ENCODE data around the gene ACACA. TPM values are rescaled to one million over a fixed set of nuclear protein-coding genes. Genes with fewer than 3 reads are reported as not detected.

Gene ACACA
- total RNA-seq, 1 donor from 2014 or later = 101 TPM

- Mint-ChIP-seq H3K27ac (no peak overlapping the region), H3K4me3 (no peak overlapping the region), H3K36me3 (peaks cover 11% of the 10 kb centered on the region), H3K27me3 (no peaks in the 10 kb centered on the region), H3K9me3 (no peaks in the 10 kb centered on the region), H3K4me1 (ENCODE audit: unreplicated experiment) (no peaks in the 10 kb centered on the region)
- TF ChIP-seq CTCF (conservative IDR thresholded peaks at IDR 0.05) = no peak
- no peak for DNase-seq (ENCODE audit: extremely low spot score, unreplicated experiment)
Observed at GRCh38 chr17:37197336-37197735, 209.3 kb downstream of the ACACA start.

- H3K9me3 Mint-ChIP-seq = no peaks in the 10 kb centered on the region
- H3K27ac Mint-ChIP-seq = no peak overlapping the region
- no peaks in the 10 kb centered on the region for H3K4me1 Mint-ChIP-seq (ENCODE audit: unreplicated experiment)
- peaks cover 22% of the 10 kb centered on the region for H3K36me3 Mint-ChIP-seq
- H3K4me3 Mint-ChIP-seq = no peak overlapping the region
- no peak for DNase-seq (ENCODE audit: extremely low spot score, unreplicated experiment)
- H3K27me3 Mint-ChIP-seq = no peaks in the 10 kb centered on the region
- no peak for TF ChIP-seq CTCF (conservative IDR thresholded peaks at IDR 0.05)
Observed at GRCh38 chr17:37194208-37194607, 212.4 kb downstream of the ACACA start.

- Mint-ChIP-seq H3K9me3 (no peaks in the 10 kb centered on the region), H3K27me3 (no peaks in the 10 kb centered on the region), H3K27ac (no peak overlapping the region), H3K36me3 (peaks cover 25% of the 10 kb centered on the region), H3K4me3 (no peak overlapping the region), H3K4me1 (ENCODE audit: unreplicated experiment) (no peaks in the 10 kb centered on the region)
- no peak for DNase-seq (ENCODE audit: extremely low spot score, unreplicated experiment)
- no peak for TF ChIP-seq CTCF (conservative IDR thresholded peaks at IDR 0.05)
Observed at GRCh38 chr17:37191219-37191618, 215.4 kb downstream of the ACACA start.

- H3K27ac Mint-ChIP-seq = no peak overlapping the region
- no peaks in the 10 kb centered on the region for H3K9me3 Mint-ChIP-seq
- no peaks in the 10 kb centered on the region for H3K4me1 Mint-ChIP-seq (ENCODE audit: unreplicated experiment)
- peaks cover 29% of the 10 kb centered on the region for H3K36me3 Mint-ChIP-seq
- peak; percentile 64 for TF ChIP-seq CTCF (conservative IDR thresholded peaks at IDR 0.05)
- no peak for DNase-seq (ENCODE audit: extremely low spot score, unreplicated experiment)
- H3K4me3 Mint-ChIP-seq = no peak overlapping the region
- H3K27me3 Mint-ChIP-seq = no peaks in the 10 kb centered on the region
Observed at GRCh38 chr17:37190493-37190892, 216.1 kb downstream of the ACACA start.

GRCh38 chr17:37188157-37188556 is 218.5 kb downstream of the ACACA start:
- H3K4me1 Mint-ChIP-seq (ENCODE audit: unreplicated experiment) = no peaks in the 10 kb centered on the region
- TF ChIP-seq CTCF (conservative IDR thresholded peaks at IDR 0.05) = no peak
- peaks cover 24% of the 10 kb centered on the region for H3K36me3 Mint-ChIP-seq
- no peak for DNase-seq (ENCODE audit: extremely low spot score, unreplicated experiment)
- H3K27ac Mint-ChIP-seq = no peak overlapping the region
- no peaks in the 10 kb centered on the region for H3K27me3 Mint-ChIP-seq
- no peak overlapping the region for H3K4me3 Mint-ChIP-seq
- no peaks in the 10 kb centered on the region for H3K9me3 Mint-ChIP-seq

- no peak for TF ChIP-seq CTCF (conservative IDR thresholded peaks at IDR 0.05)
- no peak overlapping the region for H3K4me3 Mint-ChIP-seq
- H3K27ac Mint-ChIP-seq = no peak overlapping the region
- no peaks in the 10 kb centered on the region for H3K27me3 Mint-ChIP-seq
- no peaks in the 10 kb centered on the region for H3K4me1 Mint-ChIP-seq (ENCODE audit: unreplicated experiment)
- H3K9me3 Mint-ChIP-seq = no peaks in the 10 kb centered on the region
- H3K36me3 Mint-ChIP-seq = peaks cover 22% of the 10 kb centered on the region
- DNase-seq (ENCODE audit: extremely low spot score, unreplicated experiment) = no peak
Observed at GRCh38 chr17:37187262-37187661, 219.4 kb downstream of the ACACA start.
